Nephron progenitor cell (in vitro differentiated cells): ENCODE results near the gene SLCO3A1.

ENCODE experiments used
- DNase-seq: peaks from one replicate; pipeline ENCODE4 v3.0.0; 2021
- H3K27ac Mint-ChIP-seq: 2 replicates; pipeline ENCODE4 v1.8.0; 2021; ENCODE audit warnings: mild to moderate bottlenecking, moderate library complexity, mixed read lengths
- H3K27me3 Mint-ChIP-seq: 2 replicates; pipeline ENCODE4 v1.8.0; 2021; ENCODE audit warnings: mild to moderate bottlenecking, low read depth, mixed read lengths; ENCODE audit not compliant: poor library complexity
- H3K36me3 Mint-ChIP-seq: 2 replicates; pipeline ENCODE4 v1.8.0; 2021; ENCODE audit warnings: low read depth, mixed read lengths
- H3K4me1 Mint-ChIP-seq: 2 replicates; pipeline ENCODE4 v1.8.0; 2021; ENCODE audit warnings: mixed read lengths
- H3K4me3 Mint-ChIP-seq: 2 replicates; pipeline ENCODE4 v1.8.0; 2021; ENCODE audit warnings: mild to moderate bottlenecking, moderate library complexity, mixed read lengths
- H3K9me3 Mint-ChIP-seq: 2 replicates; pipeline ENCODE4 v1.8.0; 2021; ENCODE audit warnings: mild to moderate bottlenecking, moderate library complexity, mixed read lengths
- TF ChIP-seq, protein P1 (sequence below): fragments of 200-600 bp; sonication (generic); IDR thresholded peaks from 2 replicates; pipeline ENCODE4 v1.5.0; 2021; ENCODE audit warnings: antibody characterized with exemption

The SLCO3A1 gene

DNA sequence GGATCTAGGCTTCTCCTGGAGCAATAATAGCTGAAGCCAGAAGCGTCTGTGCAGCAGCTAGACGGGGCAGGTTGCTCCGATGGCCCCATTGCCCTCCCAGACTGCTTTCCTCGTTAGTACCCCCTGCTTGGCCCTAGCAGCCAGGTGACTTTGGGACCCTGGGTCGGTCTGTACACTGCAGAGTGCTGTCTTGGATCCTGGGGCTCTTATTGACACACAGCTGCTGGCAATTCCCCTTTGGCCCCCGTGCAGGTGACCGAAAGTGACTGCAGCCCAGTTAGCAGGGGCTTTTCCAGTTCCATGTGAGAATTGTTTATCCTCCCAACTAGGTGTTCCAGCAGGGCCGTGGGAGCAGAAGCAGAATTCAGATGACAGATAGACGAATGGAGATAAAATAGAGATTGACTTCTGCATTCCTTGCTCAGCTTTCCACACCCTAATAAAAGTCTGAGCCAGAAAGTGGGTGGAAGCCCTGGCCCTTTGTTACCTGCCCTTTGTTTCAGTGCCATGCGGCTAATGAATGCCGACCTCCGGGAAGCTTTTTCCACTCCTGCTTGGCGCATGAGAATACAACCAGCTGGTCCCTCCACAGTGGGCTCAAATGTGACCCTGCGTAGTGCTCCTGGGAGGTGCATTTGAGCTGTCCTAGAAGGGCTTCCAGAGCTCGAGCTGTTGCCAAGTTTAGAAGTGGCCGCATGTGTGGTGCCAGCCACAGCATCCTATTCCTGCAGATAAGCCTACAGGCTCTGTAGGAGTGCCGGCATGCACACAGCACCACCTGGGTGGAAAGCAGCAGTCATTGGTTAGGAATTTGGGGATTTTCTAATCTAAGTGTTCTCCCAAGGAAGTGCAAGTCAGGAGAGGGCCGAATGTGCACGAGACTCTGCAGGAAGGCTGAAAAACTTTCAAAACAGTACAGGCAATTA is 94.4 kb downstream of the SLCO3A1 start:
- no peak overlapping the region for H3K27ac Mint-ChIP-seq
- no peak for DNase-seq
- no peaks in the 10 kb centered on the region for H3K36me3 Mint-ChIP-seq
- TF ChIP-seq, protein P1, sequence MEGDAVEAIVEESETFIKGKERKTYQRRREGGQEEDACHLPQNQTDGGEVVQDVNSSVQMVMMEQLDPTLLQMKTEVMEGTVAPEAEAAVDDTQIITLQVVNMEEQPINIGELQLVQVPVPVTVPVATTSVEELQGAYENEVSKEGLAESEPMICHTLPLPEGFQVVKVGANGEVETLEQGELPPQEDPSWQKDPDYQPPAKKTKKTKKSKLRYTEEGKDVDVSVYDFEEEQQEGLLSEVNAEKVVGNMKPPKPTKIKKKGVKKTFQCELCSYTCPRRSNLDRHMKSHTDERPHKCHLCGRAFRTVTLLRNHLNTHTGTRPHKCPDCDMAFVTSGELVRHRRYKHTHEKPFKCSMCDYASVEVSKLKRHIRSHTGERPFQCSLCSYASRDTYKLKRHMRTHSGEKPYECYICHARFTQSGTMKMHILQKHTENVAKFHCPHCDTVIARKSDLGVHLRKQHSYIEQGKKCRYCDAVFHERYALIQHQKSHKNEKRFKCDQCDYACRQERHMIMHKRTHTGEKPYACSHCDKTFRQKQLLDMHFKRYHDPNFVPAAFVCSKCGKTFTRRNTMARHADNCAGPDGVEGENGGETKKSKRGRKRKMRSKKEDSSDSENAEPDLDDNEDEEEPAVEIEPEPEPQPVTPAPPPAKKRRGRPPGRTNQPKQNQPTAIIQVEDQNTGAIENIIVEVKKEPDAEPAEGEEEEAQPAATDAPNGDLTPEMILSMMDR: no peak
- H3K9me3 Mint-ChIP-seq: no peaks in the 10 kb centered on the region
- H3K27me3 Mint-ChIP-seq: peaks cover 50% of the 10 kb centered on the region
- peaks cover 78% of the 10 kb centered on the region for H3K4me1 Mint-ChIP-seq
- H3K4me3 Mint-ChIP-seq: no peak overlapping the region

DNA sequence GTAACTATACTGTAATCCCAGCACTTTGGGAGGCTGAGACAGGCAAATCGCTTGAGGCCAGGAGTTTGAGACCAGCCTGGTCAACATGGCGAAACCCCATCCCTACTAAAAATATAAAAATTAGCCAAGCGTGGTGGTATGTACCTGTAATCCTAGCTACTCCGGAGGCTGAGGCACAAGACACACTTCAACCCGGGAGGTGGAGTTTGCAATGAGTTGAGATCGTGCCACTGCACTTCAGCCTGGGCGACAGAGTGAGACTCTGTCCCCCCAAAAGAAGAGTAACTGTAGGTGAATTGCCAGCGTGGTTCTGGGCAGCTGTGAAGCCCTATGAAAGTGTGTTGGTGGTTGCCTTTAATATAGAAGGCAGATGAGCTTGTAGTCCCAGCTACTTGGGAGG is 95.9 kb downstream of the SLCO3A1 start:
- no peaks in the 10 kb centered on the region for H3K36me3 Mint-ChIP-seq
- peaks cover 55% of the 10 kb centered on the region for H3K27me3 Mint-ChIP-seq
- no peak overlapping the region for H3K4me3 Mint-ChIP-seq
- no peak for DNase-seq
- H3K4me1 Mint-ChIP-seq: peaks cover 69% of the 10 kb centered on the region
- H3K9me3 Mint-ChIP-seq: no peaks in the 10 kb centered on the region
- TF ChIP-seq, protein P1: no peak
- H3K27ac Mint-ChIP-seq: no peak overlapping the region

DNA sequence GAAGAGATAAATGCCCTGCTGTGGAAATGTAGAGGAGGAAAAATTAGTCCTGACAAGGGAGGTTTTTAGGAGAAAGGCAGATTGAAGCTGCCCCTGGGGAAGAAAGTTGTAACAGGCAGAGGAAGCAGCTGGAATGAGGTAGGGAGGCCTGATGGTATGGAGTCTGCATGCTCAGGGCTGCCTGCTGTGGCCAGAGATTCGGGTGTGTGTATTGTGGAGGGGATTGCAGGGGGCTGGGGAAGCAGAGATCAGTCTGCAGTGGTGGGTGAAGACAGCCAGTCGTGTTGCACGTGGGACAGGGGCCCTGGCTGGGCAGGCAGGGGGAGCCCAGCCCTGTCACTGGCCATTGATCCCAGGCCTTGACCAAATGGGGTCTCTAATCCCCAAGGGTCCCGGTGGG is 96.5 kb downstream of the SLCO3A1 start:
- Mint-ChIP-seq H3K4me1 (peaks cover 62% of the 10 kb centered on the region), H3K27ac (no peak overlapping the region), H3K36me3 (no peaks in the 10 kb centered on the region), H3K27me3 (peaks cover 62% of the 10 kb centered on the region), H3K9me3 (no peaks in the 10 kb centered on the region), H3K4me3 (no peak overlapping the region)
- DNase-seq: no peak
- TF ChIP-seq, protein P1: no peak

DNA sequence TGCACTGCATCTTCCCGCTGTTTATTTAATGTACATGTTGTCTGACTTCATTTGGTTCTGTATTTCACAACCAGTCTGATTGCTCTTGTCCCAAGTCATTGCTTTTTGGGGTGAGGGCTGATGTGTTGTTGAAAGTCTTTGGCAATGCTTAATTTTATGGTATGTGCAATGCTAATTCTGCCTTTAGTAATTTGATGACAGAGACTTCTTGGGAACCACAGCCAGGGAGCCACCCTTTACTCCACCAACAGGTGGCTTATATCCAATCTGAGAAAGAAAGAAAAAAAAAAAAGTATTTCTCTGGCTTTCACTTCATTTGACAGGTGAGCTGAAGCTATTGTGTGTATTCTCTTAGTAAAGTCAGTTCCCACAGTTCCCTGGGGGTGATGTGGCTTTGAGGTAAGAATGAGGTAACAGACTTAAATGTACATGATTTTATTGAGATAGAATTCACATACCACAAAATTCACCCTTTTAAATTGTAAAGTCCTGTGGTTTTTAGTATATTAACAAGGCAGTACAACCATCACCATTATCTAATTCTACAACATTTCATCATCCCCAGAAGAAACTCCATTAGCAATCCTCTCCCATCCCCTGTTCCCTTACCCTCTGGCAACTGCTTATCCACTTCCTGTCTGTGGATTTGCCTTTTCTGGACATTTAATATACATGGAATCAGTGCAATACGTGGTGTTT is 97.3 kb downstream of the SLCO3A1 start:
- TF ChIP-seq, protein P1: no peak
- H3K4me3 Mint-ChIP-seq: no peak overlapping the region
- no peak for DNase-seq
- H3K9me3 Mint-ChIP-seq: no peaks in the 10 kb centered on the region
- no peaks in the 10 kb centered on the region for H3K36me3 Mint-ChIP-seq
- peaks cover 55% of the 10 kb centered on the region for H3K4me1 Mint-ChIP-seq
- no peak overlapping the region for H3K27ac Mint-ChIP-seq
- H3K27me3 Mint-ChIP-seq: peaks cover 56% of the 10 kb centered on the region

DNA sequence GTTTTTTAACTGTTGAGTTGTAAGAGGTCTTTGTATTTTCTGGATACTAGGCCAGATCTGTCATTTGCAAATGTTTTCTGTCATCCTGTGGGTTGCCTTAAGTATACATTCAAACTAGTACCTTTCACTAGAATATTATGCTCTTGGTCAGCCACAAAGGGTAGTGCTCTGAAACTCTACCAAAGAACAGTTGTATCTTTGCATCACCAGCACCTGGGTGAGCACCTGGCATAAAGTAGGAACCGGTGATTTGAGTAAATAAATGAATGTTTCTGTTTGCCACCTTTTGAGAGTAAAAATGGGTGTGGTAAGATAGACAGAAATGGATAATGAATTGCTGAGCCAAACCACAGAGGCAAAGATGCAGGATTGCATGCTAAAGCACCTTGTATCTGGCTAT is 98.7 kb downstream of the SLCO3A1 start:
- DNase-seq: no peak
- H3K36me3 Mint-ChIP-seq: no peaks in the 10 kb centered on the region
- no peak overlapping the region for H3K4me3 Mint-ChIP-seq
- TF ChIP-seq, protein P1: no peak
- peaks cover 48% of the 10 kb centered on the region for H3K4me1 Mint-ChIP-seq
- peaks cover 56% of the 10 kb centered on the region for H3K27me3 Mint-ChIP-seq
- H3K27ac Mint-ChIP-seq: no peak overlapping the region
- H3K9me3 Mint-ChIP-seq: no peaks in the 10 kb centered on the region
